NCI-H510A (cell line): ENCODE data around the gene MAN2B1.
"Not testable (repeated sequence)": the region's sequence is repeated elsewhere in the genome, so short reads cannot be mapped to it uniquely, and the experiment has no call there.

Experiments used
- DNase-seq: peaks from one replicate; lab custom pipeline; 2025; lab: John Stamatoyannopoulos, UW

Gene MAN2B1

DNA sequence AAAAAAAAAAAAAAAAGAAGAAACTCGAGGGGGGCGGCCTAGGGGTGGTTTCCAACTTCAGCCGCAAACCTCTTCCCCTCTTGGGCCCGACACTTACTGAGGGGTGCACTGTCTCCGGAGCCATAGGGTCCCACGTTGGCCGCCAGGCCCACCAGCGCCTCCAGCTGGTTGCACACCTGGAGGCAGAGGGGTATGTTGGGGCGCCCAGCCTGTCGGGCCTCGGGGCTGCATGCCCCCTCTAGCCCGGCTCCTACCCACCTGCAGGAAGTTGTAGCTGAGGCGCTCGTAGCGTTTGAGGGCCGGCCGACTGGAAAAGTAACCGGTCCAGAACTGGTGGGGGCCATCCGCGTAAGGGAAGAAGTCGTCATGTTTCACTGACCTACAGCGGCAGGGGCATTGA, 8.6 kb downstream of the MAN2B1 start:
- no peak for DNase-seq

DNA sequence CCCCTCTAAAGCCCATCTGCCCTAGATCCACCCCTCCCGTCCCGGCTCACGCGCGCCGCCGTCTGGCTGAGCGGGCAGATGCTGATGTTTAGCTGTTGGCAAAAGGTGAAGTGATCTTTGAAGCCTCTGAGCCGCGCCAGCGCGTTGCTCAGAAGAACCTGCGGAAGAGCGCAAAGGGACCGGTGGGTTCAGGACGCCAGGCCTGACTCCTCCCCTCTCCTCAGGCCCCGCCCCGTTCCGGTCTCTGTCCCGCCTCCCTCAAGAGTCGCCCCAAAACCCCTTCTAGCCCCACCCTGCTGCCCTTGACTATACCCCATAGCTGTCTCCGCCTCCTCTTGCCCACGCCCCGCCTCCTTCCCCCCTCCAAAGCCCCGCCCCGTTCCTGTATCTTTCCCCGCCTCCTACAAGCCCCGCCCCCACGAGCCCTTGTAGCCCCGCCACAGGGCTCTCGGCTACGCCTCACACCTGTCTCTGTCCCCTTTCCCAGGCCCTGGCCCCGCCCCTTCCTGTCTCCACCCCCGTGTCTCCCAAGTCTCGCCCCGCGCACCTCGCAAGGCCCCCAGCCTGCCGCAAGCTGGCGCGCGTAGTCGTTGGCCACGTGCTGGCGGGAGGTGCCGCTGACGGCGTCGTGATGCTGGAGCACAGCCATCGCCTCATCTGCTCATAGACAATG, 9.5 kb downstream of the MAN2B1 start:
- no peak for DNase-seq

DNA sequence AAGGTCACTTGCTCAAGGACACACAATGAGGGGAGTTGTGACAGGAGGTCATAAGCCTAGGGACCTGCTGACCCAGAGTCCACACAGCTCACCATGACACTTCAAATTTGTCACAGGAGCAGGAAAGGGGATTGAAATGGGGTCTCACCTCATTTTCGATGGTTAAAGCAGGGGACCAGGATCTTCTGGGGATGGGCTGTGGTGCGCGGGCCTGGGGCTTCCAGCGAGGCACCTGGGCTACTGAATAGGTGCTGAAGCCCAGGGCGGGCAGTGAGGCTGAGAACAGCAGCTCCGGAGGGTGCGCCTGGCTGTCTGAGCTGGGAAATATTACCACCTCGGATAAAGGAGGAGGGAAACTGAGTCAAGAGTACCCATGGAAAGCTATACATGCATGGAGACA, 11.0 kb downstream of the MAN2B1 start:
- DNase-seq: no peak

DNA sequence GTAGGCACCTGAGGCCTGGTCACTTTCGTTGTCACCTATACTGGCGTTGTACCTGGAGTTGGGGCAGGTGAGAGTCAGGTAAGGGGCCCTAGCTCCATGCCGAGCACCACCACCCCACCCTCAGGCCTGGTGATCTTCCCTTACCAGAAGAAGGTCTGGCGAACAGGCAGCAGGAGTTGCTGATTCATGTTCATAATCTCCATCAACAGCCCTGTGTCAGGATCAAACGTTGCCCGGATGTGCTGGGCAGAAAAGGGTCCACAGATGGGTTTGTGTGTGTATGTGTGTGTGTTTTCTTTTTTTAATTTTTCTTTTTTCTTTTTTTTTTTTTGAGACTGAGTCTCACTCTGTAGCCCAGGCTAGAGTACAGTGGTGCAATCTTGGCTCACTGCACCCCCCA, 14.3 kb downstream of the MAN2B1 start:
- DNase-seq: no peak

DNA sequence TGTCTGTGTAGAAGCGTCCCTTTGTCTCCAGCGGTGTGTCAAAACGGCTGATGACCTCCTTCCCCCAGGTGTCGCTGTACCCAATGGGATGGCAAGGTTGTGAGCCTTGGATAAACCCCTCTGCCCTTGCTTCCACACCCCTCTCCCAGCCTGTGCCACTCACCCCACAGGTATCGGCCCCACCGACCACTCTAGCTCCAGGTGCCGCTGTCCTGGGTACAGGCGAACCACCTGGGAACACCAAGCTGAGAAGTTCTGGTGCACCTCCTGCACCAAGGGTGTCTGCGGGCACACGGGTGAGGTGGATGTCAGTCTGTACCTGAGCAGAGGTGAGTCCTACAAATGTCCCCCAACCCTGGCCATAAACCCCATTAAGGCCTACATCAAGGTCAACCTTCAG, 16.6 kb downstream of the MAN2B1 start:
- DNase-seq: no peak

DNA sequence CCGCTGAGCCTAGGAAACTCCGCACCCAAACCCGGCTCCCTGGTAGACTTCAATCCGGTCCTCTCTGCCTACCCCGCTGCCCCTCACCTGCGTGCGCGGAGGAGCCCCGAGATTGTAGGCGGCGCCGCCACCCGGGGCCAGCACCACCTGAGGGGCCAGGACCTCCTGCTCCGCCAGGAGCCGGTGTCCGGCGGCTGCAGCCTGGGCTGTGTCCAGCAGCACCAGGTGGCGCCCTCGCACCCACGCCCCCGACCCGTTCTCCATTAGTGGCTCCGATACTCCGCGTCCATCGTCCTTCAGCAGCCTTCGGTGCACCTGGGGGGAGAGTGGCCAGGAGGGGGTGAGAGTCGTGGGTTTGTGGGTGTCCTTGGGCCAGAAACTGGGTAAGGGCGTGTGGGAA, 18.5 kb downstream of the MAN2B1 start:
- DNase-seq: no peak

DNA sequence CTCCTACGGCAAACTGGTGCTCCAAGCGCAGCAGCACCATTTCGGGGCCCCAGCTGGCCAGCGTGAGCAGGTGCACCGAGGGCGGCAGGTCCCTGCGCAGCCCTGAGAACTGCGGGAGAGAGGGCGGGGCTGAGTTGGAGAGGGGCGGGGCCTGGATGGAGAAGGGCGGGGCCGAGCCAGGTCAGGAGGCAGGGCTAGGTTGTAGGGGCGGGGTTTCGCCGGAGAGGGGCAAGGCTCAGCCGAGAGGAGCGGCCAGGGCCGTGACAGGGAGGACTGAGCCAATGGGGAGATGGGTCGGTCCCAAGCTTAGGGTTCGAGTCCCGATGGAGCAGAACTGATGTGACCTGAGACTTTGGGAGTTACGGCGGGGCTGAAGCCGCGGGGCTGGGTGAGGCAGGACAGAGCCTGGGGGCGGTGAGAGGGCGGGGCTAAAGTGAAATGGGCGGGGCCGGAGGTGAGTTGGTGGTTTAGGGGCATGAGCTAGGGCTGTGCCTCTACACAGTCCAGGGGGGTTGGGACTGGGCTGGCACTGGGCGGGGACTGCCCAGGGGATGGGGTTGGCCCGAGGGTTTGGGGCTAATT, 19.0 kb downstream of the MAN2B1 start:
- no peak for DNase-seq

DNA sequence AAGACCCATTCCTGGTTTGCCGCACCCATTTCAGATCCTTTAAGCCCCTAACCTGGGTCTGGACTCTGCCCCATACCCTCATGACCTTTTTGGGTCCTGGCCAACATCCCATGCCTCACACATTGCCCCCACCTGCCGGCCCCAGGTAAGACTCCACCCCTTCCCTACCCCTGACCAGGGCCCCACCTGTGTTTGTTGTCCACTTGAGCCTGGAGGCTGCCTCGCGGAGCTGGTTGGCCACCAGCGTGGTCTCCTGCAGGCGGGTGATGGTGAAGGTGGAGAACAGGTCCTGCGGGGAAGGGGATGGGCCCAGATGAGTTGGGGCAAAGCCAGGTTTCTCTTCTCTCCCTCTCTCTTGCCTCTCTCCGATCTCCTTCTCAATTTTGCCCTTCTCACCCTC, 19.5 kb downstream of the MAN2B1 start:
- DNase-seq: no peak

DNA sequence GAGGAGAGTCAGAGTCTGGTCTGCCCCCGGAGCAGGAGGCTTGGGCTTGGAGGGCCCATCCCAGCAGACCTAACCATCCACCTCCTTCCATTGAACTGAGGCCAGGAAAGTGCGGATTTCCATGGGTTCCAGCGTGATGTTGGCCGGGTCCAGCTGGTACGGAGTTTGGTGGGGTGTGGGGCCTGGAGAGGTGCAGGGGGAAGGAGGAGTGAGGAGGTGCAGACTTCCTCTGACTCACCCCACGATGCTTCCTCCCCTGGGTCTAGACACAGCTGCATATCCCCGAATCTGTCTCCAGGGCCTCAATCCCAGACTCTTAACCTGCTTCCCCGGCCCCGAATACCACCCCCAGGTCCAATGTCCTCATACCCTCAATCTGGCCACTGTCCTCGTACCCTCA, 20.0 kb downstream of the MAN2B1 start:
- no peak for DNase-seq

DNA sequence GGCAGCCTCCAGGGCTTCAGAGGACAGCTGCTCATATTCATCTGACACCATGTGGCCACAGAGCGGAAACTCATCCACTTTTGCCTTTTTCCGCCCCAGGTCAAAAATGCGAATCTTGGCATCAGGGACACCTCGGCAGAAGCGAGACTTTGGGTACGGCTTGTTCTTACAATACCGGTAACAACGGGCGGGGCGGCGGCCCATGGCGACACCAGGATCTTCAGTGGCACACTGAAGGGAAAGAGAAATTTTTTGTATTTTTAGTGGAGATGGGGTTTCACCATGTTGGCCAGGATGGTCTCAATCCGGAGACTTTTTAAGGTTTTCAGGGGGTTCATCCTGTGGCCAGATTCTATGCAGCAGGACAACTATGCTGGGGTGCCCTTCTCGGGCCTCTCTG, 22.8 kb downstream of the MAN2B1 start:
- not testable (repeated sequence) for DNase-seq

DNA sequence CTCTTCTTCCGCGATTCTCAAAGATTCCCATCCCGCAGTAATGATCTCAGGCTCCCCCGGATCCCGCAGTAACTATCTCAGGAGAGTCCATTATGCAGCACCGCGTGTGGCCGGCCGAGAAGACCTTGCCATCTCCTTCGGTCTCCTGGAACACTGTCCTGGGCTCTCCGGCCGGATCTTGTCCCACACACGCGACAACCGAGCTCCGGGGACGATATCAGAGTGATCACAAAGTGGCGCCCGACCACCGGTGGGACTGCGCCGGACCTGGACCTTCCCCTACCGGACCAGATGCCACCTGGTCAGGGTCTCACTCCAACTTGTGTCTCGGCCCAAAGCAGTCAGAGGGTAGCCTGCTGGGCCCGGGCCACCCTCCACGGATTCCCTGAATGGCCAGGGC, 24.0 kb downstream of the MAN2B1 start:
- DNase-seq: no peak

DNA sequence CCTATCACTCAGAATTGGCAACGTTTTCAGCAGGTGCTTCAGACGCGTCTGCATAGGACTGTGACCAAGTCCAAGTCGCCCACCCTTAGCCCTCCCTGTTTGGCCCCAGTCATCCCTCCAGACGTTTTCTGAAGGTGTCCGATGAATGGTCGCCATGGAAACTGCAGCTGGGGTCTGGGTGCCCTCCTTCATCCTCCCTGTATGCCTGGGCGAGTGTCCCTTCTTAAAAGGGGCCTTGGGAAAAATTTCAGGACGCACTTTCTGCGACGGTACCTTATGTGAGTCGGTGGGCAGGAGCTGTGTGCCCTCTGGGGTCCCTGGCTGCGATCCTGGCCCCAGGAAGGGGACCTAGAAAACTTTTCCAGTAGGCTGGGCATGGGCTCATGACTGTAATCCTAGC, 25.1 kb downstream of the MAN2B1 start:
- no peak for DNase-seq

DNA sequence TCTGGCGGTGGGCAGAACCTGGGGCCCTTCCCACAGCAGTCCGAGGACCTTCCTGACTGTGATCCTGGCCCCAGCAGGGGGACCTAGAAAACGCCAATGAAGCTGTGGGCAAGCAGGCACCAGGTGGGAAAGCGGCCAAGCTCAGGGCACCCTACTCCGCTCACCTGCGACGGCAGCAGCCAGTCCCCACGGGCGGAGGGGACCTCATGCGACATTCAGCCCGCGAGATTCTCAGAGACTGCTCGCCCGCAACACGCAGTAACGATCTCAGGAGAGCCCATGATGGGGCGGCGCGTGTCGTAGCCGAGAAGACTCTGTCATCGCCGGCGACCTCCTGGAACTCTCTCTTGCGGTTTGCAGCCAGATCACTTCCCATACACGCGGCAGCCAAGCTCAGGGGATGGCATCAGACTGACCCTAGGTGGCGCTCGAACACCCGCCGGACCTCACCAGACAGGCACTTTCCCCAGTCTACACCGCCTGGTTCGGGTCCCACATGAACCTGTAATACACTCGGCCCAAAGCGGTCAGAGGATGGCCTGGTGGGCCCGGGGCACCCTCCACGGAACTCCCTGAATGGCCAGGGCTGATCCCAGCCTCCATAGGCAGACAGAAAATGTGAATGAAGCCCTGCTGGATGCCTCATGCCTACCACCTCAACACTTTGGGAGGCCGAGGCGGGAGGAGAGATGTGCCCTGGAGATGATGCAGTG, 26.5 kb downstream of the MAN2B1 start:
- DNase-seq: no peak

DNA sequence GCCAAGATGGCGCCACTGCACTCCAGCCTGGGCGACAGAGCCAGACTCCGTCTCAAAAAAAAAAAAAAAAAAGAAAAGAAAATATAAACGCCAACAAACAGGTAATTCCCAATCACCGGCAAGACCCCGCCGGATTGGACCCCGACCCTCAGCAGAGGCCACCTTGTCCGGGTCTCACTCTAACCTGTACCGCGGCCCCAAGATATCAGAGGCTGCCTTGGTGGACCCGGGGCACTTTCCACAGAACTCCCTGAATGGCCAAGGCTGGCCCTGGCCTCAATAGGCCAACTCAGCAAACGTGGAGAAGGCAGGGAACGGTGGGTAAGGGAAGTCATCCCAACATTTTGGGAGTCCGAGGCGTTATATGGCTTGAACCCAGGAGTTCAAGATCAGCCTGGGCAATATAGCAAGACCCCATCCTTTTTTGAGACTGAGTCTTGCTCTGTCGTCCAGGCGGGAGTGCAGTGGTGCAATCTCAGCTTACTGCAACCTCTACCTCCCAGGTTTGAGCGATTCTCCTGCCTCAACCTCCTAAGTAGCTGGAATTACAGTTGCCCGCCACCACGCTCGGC, 27.8 kb downstream of the MAN2B1 start:
- DNase-seq: no peak

DNA sequence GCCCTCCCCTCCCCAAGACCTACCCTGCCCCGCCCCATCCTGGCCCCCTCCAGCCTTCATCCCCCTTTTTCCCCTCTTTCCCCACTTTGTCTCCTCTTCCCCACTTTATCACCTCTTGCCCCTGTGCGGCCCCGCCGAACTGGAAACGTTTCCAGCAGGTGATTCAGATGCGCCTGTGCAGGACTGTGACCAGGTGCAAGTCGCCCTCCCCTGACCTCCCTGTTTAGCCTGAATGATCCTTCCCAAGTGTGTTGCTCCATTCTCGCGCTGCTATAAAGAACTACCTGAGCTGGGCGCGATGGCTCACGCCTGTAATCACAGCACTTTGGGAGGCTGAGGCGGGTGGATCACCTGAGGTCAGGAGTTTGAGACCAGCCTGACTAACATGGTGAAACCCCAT, 29.9 kb downstream of the MAN2B1 start:
- no peak for DNase-seq

DNA sequence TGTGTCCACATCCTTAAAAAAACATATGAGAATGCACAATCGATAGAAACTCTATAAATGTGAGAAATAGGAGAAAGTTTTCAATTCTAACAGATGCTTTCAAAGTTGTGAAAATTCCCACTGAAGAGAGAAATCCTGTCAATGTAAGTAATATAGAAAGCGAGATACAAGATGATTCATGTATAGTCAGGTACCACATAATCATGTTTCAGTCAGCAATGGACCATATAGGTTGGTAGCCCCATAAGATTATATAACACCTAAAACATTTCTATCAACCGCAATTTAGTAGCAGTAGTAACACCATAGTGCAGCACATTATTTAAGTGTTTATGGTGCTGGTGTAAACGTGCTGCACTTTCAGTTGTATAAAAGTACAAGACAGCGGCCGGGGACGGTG, 37.3 kb downstream of the MAN2B1 start:
- no peak for DNase-seq

DNA sequence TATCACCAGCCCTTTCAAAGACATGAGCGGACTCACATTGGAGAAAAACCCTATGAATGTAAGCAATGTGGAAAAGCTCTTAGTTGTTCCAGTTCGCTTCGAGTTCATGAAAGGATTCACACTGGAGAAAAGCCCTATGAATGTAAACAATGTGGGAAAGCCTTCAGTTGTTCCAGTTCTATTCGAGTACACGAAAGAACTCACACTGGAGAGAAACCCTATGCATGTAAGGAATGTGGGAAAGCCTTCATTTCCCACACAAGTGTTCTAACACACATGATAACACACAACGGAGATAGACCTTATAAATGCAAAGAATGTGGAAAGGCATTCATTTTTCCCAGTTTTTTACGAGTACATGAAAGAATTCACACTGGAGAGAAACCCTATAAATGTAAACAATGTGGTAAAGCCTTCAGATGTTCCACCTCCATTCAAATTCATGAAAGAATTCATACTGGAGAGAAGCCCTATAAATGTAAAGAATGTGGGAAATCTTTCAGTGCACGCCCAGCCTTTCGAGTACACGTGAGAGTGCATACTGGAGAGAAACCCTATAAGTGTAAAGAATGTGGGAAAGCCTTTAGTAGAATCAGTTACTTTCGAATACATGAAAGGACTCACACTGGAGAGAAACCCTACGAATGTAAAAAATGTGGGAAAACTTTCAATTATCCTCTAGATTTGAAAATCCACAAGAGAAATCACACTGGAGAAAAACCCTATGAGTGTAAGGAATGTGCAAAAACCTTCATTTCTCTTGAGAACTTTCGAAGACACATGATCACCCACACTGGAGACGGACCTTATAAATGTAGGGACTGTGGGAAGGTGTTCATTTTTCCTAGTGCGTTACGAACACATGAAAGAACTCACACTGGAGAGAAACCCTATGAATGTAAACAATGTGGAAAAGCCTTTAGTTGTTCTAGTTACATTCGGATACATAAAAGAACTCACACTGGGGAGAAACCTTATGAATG, 38.2 kb downstream of the MAN2B1 start:
- DNase-seq: no peak

DNA sequence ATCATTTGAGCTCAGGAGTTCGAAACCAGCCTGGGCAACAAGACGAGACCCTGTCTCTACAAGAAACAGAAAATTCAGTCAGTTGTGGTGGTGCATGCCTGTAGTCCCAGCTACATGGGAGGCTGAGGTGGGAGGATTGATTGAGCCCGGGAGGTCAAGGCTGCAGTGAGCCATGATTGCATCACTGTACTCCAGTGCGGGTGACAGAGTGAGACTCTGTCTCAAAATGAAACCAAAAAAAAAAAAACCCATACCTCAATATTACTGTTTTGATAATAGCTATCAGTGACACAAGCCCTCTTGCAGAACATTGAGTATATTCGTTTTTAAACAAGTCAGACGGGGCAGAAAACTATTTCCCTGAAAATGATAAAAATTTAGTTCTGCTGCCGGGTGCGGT, 39.6 kb downstream of the MAN2B1 start:
- DNase-seq: no peak

DNA sequence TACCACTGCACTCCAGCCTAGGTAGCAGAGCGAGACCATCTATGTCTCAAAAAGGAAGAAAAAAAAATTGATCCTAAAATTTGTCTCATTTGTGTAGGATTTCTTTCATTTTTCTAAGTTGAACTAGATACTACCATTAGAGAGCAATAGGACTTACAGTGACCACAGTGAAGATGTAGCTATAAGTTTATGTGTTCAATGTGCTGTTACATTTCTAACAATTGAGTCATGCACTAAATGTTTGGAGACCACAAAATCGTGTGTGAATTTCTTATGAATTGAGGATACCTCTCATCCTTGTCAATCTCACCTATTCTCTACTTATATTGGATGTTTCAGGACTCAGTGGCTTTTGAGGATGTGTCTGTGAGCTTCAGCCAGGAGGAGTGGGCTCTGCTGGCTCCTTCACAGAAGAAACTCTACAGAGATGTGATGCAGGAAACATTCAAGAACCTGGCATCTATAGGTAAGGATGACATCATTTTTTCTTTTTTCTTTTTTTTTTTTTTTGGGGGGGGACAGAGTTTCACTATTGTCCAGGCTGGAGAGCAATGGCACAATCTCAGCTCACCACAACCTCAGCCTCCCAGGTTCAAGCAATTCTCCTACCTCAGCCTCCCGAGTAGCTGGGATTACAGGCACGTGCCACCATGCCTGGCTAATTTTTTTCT, 43.0 kb downstream of the MAN2B1 start:
- DNase-seq: no peak

DNA sequence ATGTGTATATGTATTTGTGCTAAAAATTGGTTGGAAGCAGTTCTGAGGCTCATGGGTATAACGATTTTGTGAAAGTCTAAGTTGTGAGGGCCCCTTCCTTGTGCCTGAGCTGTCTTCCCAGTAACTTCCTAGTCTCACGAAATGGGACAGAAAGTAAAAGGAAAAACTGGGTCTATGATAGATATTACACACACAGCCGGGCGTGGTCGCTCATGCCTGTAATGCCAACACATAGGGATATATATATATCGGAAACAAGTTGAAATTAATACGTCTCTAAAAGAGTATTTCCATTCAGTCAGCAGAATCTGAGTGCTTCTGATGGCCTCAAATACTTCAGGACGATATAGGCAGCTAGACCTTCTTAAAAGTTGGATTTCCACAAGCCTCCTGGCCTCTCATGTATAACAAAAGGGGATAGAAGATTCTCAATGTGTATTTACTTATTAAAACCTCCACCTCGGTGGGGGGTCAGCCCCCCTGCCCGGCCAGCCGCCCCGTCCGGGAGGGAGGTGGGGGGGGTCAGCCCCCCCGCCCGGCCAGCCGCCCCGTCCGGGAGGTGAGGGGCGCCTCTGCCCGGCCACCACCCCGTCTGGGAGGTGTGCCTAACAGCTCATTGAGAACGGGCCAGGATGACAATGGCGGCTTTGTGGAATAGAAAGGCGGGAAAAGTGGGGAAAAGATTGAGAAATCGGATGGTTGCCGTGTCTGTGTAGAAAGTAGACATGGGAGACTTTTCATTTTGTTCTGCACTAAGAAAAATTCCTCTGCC, 45.1 kb downstream of the MAN2B1 start:
- not testable (repeated sequence) for DNase-seq

DNA sequence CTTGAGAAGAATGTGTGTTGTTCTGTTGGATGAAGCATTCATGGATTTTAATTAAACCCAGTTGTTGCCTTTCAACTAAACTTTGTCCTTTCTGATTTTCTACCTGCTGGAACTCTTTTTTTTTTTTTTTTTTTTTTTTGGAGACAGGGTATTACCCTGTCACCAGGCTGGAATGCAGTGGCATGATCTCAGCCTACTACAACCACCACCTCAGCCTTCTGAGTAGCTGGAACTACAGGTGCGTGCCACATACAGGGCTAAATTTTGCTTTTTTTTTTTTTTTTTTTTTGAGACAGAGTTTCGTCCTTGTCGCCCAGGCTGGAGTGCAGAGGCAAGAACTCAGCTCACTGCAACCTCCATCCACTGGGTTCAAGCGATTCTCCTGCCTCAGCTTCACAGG, 48.9 kb downstream of the MAN2B1 start:
- DNase-seq: no peak
